K562 (cell line): ENCODE measurements around the gene DCAF6. TPM values are rescaled to one million over a fixed set of nuclear protein-coding genes. Genes with fewer than 3 reads are reported as not detected.

ENCODE experiments used
- ARHGAP35 ChIP-seq: fragments of 450-650 bp; IDR thresholded peaks from 2 replicates; pipeline ENCODE4 v1.6.1; 2018; ENCODE audit not compliant: partially characterized antibody
- ASH1L ChIP-seq: fragments of 450-650 bp; IDR thresholded peaks from 2 replicates; pipeline ENCODE4 v1.6.1; 2018; ENCODE audit warnings: borderline replicate concordance, mild to moderate bottlenecking, low read depth; ENCODE audit not compliant: partially characterized antibody
- ATF3 ChIP-seq, 2 experiments: fragments of 450-650 bp in 1 of 2; sonication (generic) in 1 of 2; formaldehyde crosslinking in 1 of 2; IDR thresholded peaks in 1 of 2; conservative IDR thresholded peaks in 1 of 2; 2 replicates each; pipeline versions ENCODE4 v1.6.1 to v1.8.1; 2016 to 2023; ENCODE audit warnings: mild to moderate bottlenecking in 2 of 2, moderate library complexity in 2 of 2, inconsistent platforms in 1 of 2, missing genetic modification reagents in 1 of 2
- COPS2 ChIP-seq: fragments of 450-650 bp; conservative IDR thresholded peaks from 2 replicates; pipeline ENCODE4 v1.6.1; 2016; ENCODE audit warnings: mild to moderate bottlenecking, moderate library complexity
- CXXC5 ChIP-seq: fragments of 250-450 bp; sonication (Bioruptor Pico); IDR thresholded peaks from 2 replicates; pipeline ENCODE4 v1.8.0; 2022; ENCODE audit warnings: inconsistent platforms, mild to moderate bottlenecking, moderate library complexity
- DPF2 ChIP-seq: fragments of 450-650 bp; IDR thresholded peaks from 2 replicates; pipeline ENCODE4 v1.6.1; 2016
- HCFC1 ChIP-seq: IDR thresholded peaks from 2 replicates; pipeline ENCODE4 v1.6.1; 2012; ENCODE audit warnings: low read depth, low read length, improper control_type of control experiment
- JUND ChIP-seq, 2 experiments: IDR thresholded peaks; 2 replicates in 1 of 2; 3 replicates in 1 of 2; pipeline ENCODE4 v1.6.1; 2011; ENCODE audit warnings: borderline replicate concordance in 2 of 2, low read depth in 2 of 2, low read length in 2 of 2, improper control_type of control experiment in 1 of 2, missing biosample characterization in 1 of 2, missing genetic modification characterization in 1 of 2, missing genetic modification reagents in 1 of 2
- POLR2A ChIP-seq: fragments of 450-650 bp; conservative IDR thresholded peaks from 2 replicates; pipeline ENCODE4 v1.6.1; 2016
- POLR2G ChIP-seq: fragments of 200-400 bp; formaldehyde crosslinking; IDR thresholded peaks from 2 replicates; pipeline ENCODE4 v1.6.1; 2017; ENCODE audit warnings: low read depth, mild to moderate bottlenecking, antibody characterized with exemption, low read length, moderate library complexity
- POLR2H ChIP-seq: IDR thresholded peaks from 2 replicates; pipeline ENCODE4 v1.6.1; 2016; ENCODE audit warnings: missing genetic modification characterization, low read depth, mild to moderate bottlenecking, control low read depth, missing compliant biosample characterization, moderate library complexity
- TRIM24 ChIP-seq, 2 experiments: fragments of 450-650 bp; IDR thresholded peaks; 2 replicates each; pipeline ENCODE4 v1.6.1; 2016
- ZKSCAN1 ChIP-seq: fragments of 150-350 bp; IDR thresholded peaks from 2 replicates; pipeline ENCODE4 v1.6.1; 2016; ENCODE audit warnings: low read depth, low read length
- ZNF146 ChIP-seq: IDR thresholded peaks from one replicate; pipeline ENCODE4 v1.6.1; 2018; ENCODE audit warnings: missing compliant biosample characterization; ENCODE audit not compliant: unreplicated experiment
- ZNF274 ChIP-seq: IDR thresholded peaks from 2 replicates; pipeline ENCODE4 v1.6.1; 2011; ENCODE audit warnings: low read depth, mild to moderate bottlenecking, low read length, moderate library complexity, borderline replicate concordance
- ZNF347 ChIP-seq: fragments of 450-650 bp; formaldehyde crosslinking; IDR thresholded peaks from 2 replicates; pipeline ENCODE4 v1.4.0; 2020; ENCODE audit warnings: low read depth, mild to moderate bottlenecking, moderate library complexity
- ZNF695 ChIP-seq: fragments of 450-650 bp; formaldehyde crosslinking; IDR thresholded peaks from 2 replicates; pipeline ENCODE4 v1.4.0; 2020; ENCODE audit warnings: mild to moderate bottlenecking, moderate library complexity
- ZNF75A ChIP-seq: fragments of 450-650 bp; formaldehyde crosslinking; IDR thresholded peaks from 2 replicates; pipeline ENCODE4 v1.4.0; 2020; ENCODE audit warnings: mild to moderate bottlenecking
- polyA plus RNA-seq, 8 experiments: library from polyadenylated mRNA; depleted of rRNA in 4 of 8; stranded (reverse) in 5 of 8; unstranded in 3 of 8; fragments of >200 nt; fragmentation: Nextera tagmentation in 2 of 8; fragmentation: Illumina TruSeq in 1 of 8; extraction: Ambion mirVana in 2 of 8; extraction: Trizol in 1 of 8; gene quantifications; 2 replicates each; pipeline versions ENCODE4 v1.2.1 to v1.2.3, GENCODE V29; 2011 to 2014; ENCODE audit warnings: inconsistent platforms in 1 of 8, missing spikeins in 1 of 8
- total RNA-seq, 7 experiments: library from RNA; depleted of rRNA in 6 of 7; stranded (reverse); fragments of >200 nt in 6 of 7; fragmentation: Illumina TruSeq in 2 of 7; extraction: Trizol in 2 of 7; gene quantifications; 2 replicates each; pipeline versions ENCODE4 v1.2.1 to v1.2.3, GENCODE V29; 2011 to 2021; ENCODE audit warnings: low replicate concordance in 1 of 7
- TF ChIP-seq, protein P1 (sequence below): fragments of 250-450 bp; sonication (Bioruptor Pico); IDR thresholded peaks from 2 replicates; pipeline ENCODE4 v1.4.0; 2020
- TF ChIP-seq, protein P2 (sequence below): fragments of 250-450 bp; sonication (Bioruptor Pico); IDR thresholded peaks from 2 replicates; pipeline ENCODE4 v1.8.0; 2022; ENCODE audit warnings: moderate library complexity, mild to moderate bottlenecking, inconsistent platforms

Gene DCAF6
- total and polyA plus RNA-seq, 9 of the 15 experiments (the other 6 are each of a cell fraction or from before 2014, with no cell fraction given), result 19.1 to 102 (median 46.3) TPM

DNA sequence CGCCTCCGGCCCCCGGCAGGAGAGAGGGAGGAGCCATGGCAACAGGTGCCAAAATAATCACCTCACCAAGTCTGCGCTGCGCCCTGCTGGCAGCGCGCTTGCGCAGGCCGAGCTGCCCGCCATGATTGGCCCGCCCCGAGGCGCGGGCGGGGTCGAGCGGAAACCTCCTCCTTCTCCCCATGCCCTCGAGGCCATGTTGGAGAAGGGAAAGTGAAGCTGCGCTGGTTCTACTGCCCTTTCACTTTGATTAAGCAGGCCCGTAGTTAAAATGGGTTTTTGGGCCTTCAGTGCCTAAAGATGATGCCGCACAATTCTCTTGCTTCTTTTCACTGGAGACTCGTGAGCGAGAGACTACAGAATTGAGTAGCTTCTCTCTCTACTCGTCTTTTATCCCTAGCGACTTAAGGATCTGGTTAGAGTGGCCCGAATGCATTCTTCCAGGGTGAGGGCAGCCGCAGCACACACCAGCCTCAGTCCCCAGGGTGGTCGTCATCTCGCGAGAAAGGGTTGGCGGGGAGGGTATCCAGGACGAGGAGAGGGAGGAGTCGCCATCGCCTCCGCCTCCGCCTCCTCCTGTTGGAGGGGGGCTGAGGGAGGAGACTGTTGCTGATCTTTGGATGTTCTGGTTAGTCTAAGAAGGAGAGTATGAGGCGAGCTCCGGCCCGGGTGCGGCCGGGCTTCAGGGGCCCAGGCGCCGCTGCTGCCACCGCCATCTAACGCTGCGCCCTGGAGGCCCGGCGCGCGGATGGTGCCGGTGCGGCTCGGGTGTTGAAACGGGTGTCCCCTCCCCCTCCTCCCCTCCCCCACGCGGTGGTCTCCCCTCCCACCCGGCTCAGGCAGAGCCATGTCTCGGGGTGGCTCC, at the start of gene DCAF6 (continued):
- TF ChIP-seq, protein P1, sequence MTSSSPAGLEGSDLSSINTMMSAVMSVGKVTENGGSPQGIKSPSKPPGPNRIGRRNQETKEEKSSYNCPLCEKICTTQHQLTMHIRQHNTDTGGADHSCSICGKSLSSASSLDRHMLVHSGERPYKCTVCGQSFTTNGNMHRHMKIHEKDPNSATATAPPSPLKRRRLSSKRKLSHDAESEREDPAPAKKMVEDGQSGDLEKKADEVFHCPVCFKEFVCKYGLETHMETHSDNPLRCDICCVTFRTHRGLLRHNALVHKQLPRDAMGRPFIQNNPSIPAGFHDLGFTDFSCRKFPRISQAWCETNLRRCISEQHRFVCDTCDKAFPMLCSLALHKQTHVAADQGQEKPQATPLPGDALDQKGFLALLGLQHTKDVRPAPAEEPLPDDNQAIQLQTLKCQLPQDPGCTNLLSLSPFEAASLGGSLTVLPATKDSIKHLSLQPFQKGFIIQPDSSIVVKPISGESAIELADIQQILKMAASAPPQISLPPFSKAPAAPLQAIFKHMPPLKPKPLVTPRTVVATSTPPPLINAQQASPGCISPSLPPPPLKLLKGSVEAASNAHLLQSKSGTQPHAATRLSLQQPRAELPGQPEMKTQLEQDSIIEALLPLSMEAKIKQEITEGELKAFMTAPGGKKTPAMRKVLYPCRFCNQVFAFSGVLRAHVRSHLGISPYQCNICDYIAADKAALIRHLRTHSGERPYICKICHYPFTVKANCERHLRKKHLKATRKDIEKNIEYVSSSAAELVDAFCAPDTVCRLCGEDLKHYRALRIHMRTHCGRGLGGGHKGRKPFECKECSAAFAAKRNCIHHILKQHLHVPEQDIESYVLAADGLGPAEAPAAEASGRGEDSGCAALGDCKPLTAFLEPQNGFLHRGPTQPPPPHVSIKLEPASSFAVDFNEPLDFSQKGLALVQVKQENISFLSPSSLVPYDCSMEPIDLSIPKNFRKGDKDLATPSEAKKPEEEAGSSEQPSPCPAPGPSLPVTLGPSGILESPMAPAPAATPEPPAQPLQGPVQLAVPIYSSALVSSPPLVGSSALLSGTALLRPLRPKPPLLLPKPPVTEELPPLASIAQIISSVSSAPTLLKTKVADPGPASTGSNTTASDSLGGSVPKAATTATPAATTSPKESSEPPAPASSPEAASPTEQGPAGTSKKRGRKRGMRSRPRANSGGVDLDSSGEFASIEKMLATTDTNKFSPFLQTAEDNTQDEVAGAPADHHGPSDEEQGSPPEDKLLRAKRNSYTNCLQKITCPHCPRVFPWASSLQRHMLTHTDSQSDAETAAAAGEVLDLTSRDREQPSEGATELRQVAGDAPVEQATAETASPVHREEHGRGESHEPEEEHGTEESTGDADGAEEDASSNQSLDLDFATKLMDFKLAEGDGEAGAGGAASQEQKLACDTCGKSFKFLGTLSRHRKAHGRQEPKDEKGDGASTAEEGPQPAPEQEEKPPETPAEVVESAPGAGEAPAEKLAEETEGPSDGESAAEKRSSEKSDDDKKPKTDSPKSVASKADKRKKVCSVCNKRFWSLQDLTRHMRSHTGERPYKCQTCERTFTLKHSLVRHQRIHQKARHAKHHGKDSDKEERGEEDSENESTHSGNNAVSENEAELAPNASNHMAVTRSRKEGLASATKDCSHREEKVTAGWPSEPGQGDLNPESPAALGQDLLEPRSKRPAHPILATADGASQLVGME (CRISPR knock-in tag), result peak; percentile 84; the same call in 1 of the 2 replicates
- 0 out of 2 replicates have a peak, but pooled peaks have one; percentile 63 for TF ChIP-seq ZNF75A (CRISPR knock-in tag)
- no peak for TF ChIP-seq COPS2
- TF ChIP-seq ZNF695 (CRISPR knock-in tag), result no peak
- peak; percentile 98 for TF ChIP-seq ARHGAP35
- peak; percentile 62 for TF ChIP-seq ASH1L
- peak; percentile 69 for TF ChIP-seq ZKSCAN1
- peak; percentile 58 for TF ChIP-seq DPF2
- TF ChIP-seq CXXC5, result peak; percentile 70; the same call in 1 of the 2 replicates
- peak; percentile 90 for TF ChIP-seq POLR2G
- TF ChIP-seq ATF3 (IDR thresholded peaks at IDR 0.05), result no peak; the same call in 1 of the 2 replicates
- peak; percentile 50; the same call in 1 of the 2 replicates for TF ChIP-seq ATF3 (CRISPR knock-in tag; conservative IDR thresholded peaks at IDR 0.05)
- TF ChIP-seq, protein P2, sequence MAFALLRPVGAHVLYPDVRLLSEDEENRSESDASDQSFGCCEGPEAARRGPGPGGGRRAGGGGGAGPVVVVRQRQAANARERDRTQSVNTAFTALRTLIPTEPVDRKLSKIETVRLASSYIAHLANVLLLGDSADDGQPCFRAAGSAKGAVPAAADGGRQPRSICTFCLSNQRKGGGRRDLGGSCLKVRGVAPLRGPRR (CRISPR knock-in tag), result peak; percentile 73; the same call in 1 of the 2 replicates
- TF ChIP-seq POLR2H (tag), result peak; percentile 88
- peak; percentile 89 for TF ChIP-seq POLR2A
- no peak for TF ChIP-seq ZNF347 (CRISPR knock-in tag)
- no peak for TF ChIP-seq ZNF274
- TF ChIP-seq ZNF146, result no peak
- TF ChIP-seq JUND (IDR thresholded peaks at IDR 0.05; ENCODE audit: borderline replicate concordance, low read depth, low read length), result peak; percentile 47
- peak; percentile 18; the same call in 1 of the 3 replicates for TF ChIP-seq JUND (tag; IDR thresholded peaks at IDR 0.05; ENCODE audit: borderline replicate concordance, low read depth, low read length)
- TF ChIP-seq HCFC1, result peak; percentile 82
- peak in 1 of 2 experiments; percentile 24; a peak in 1 of 4 replicates for TF ChIP-seq TRIM24 (IDR thresholded peaks at IDR 0.05)
